H9 (cell line): ENCODE results near the gene ELMOD1. TPM values are rescaled to one million over a fixed set of nuclear protein-coding genes. Genes with fewer than 3 reads are reported as not detected.

Experiments used
- DNase-seq: peaks from one replicate; pipeline ENCODE4 v3.0.0-alpha.2; 2017
- H2AFZ ChIP-seq: one replicate; pipeline ENCODE4 v1.6.1; 2013; ENCODE audit warnings: mild to moderate bottlenecking, low read length, control low read depth, moderate library complexity
- H2AK5ac ChIP-seq: 2 replicates; pipeline ENCODE4 v1.6.1; 2013; ENCODE audit warnings: low read length, control low read depth, mixed read lengths; ENCODE audit not compliant: insufficient read length
- H2BK120ac ChIP-seq: one replicate; pipeline ENCODE4 v1.6.1; 2013; ENCODE audit warnings: low read depth, mild to moderate bottlenecking, low read length, control low read depth, inconsistent platforms; ENCODE audit not compliant: poor library complexity, severe bottlenecking
- H2BK12ac ChIP-seq: 2 replicates; pipeline ENCODE4 v1.6.1; 2013; ENCODE audit warnings: low read length, control low read depth, mixed read lengths, low read depth; ENCODE audit not compliant: insufficient read length
- H2BK15ac ChIP-seq: 2 replicates; pipeline ENCODE4 v1.6.1; 2013; ENCODE audit warnings: low read depth, low read length, control low read depth
- H2BK20ac ChIP-seq: one replicate; pipeline ENCODE4 v1.6.1; 2013; ENCODE audit warnings: low read depth, mild to moderate bottlenecking, low read length, control low read depth, inconsistent platforms; ENCODE audit not compliant: poor library complexity, severe bottlenecking
- H2BK5ac ChIP-seq: 2 replicates; pipeline ENCODE4 v1.6.1; 2013; ENCODE audit warnings: low read length, control low read depth, mixed read lengths; ENCODE audit not compliant: insufficient read length
- H3K14ac ChIP-seq: 2 replicates; pipeline ENCODE4 v1.6.1; 2013; ENCODE audit warnings: low read length, control low read depth; ENCODE audit not compliant: insufficient read depth
- H3K18ac ChIP-seq: 2 replicates; pipeline ENCODE4 v1.6.1; 2013; ENCODE audit warnings: low read depth, mild to moderate bottlenecking, mixed read lengths, low read length, control low read depth; ENCODE audit not compliant: insufficient read length
- H3K23ac ChIP-seq: 2 replicates; pipeline ENCODE4 v1.6.1; 2013; ENCODE audit warnings: low read length, control low read depth, mixed read lengths, low read depth; ENCODE audit not compliant: insufficient read length
- H3K23me2 ChIP-seq: 2 replicates; pipeline ENCODE4 v1.6.1; 2013; ENCODE audit warnings: low read depth, mild to moderate bottlenecking, mixed read lengths, low read length, control low read depth; ENCODE audit not compliant: insufficient read length, poor library complexity, severe bottlenecking
- H3K27ac ChIP-seq: 2 replicates; pipeline ENCODE4 v1.5.1; 2013; ENCODE audit warnings: low read length, control low read depth, mixed read lengths, low read depth; ENCODE audit not compliant: insufficient read length
- H3K27me3 ChIP-seq: 2 replicates; pipeline ENCODE4 v1.6.1; 2013; ENCODE audit warnings: low read length, control low read depth, inconsistent platforms; ENCODE audit not compliant: insufficient read depth
- H3K4ac ChIP-seq: 2 replicates; pipeline ENCODE4 v1.6.1; 2013; ENCODE audit warnings: low read depth, mild to moderate bottlenecking, control low read depth, inconsistent platforms, low read length, moderate library complexity
- H3K4me1 ChIP-seq: 2 replicates; pipeline ENCODE4 v1.6.1; 2013; ENCODE audit warnings: low read length, control low read depth, inconsistent platforms; ENCODE audit not compliant: insufficient read depth
- H3K4me2 ChIP-seq: 2 replicates; pipeline ENCODE4 v1.6.1; 2013; ENCODE audit warnings: low read length, control low read depth, mixed read lengths; ENCODE audit not compliant: insufficient read length, insufficient read depth
- H3K56ac ChIP-seq: 2 replicates; pipeline ENCODE4 v1.6.1; 2013; ENCODE audit warnings: low read depth, mild to moderate bottlenecking, mixed read lengths, low read length, control low read depth; ENCODE audit not compliant: insufficient read length
- H3K79me1 ChIP-seq: 2 replicates; pipeline ENCODE4 v1.6.1; 2013; ENCODE audit warnings: low read depth, mild to moderate bottlenecking, moderate library complexity, low read length, control low read depth, inconsistent platforms; ENCODE audit not compliant: insufficient read depth, poor library complexity, severe bottlenecking
- H3K79me2 ChIP-seq: 2 replicates; pipeline ENCODE4 v1.6.1; 2013; ENCODE audit warnings: low read length, control low read depth, inconsistent platforms; ENCODE audit not compliant: insufficient read depth
- H3K9ac ChIP-seq: 2 replicates; pipeline ENCODE4 v1.6.1; 2013; ENCODE audit warnings: low read length, control low read depth, mixed read lengths; ENCODE audit not compliant: insufficient read length; ENCODE audit errors: extremely low read depth
- H3K9me3 ChIP-seq: one replicate; pipeline ENCODE4 v1.6.1; 2013; ENCODE audit warnings: low read depth, low read length, inconsistent platforms; ENCODE audit not compliant: control insufficient read depth
- H3T11ph ChIP-seq: one replicate; pipeline ENCODE4 v1.6.1; 2013; ENCODE audit warnings: mild to moderate bottlenecking, low read length, control low read depth, inconsistent platforms
- H4K20me1 ChIP-seq: one replicate; pipeline ENCODE4 v1.6.1; 2013; ENCODE audit not compliant: control insufficient read depth, insufficient read length, insufficient read depth
- H4K5ac ChIP-seq: 2 replicates; pipeline ENCODE4 v1.6.1; 2013; ENCODE audit warnings: low read depth, mild to moderate bottlenecking, mixed read lengths, low read length, control low read depth; ENCODE audit not compliant: insufficient read length
- H4K8ac ChIP-seq: replicated peaks from 2 replicates; pipeline ENCODE4 v1.6.1; 2013; ENCODE audit warnings: low read length, control low read depth, mixed read lengths, low read depth; ENCODE audit not compliant: insufficient read length
- H4K91ac ChIP-seq: 2 replicates; pipeline ENCODE4 v1.6.1; 2013; ENCODE audit warnings: low read depth, mild to moderate bottlenecking, moderate library complexity, mixed read lengths, low read length, control low read depth; ENCODE audit not compliant: insufficient read length
- H3K27ac Mint-ChIP-seq, 3 experiments: 2 replicates in 2 of 3; 3 replicates in 1 of 3; pipeline ENCODE4 v1.8.0; 2020 to 2021; ENCODE audit warnings: mixed read lengths in 3 of 3, mild to moderate bottlenecking in 1 of 3, moderate library complexity in 1 of 3
- H3K27me3 Mint-ChIP-seq: 2 replicates; pipeline ENCODE4 v1.8.0; 2021; ENCODE audit warnings: low read depth, mild to moderate bottlenecking, moderate library complexity, mixed read lengths
- H3K36me3 Mint-ChIP-seq, 3 experiments: 2 replicates in 2 of 3; 3 replicates in 1 of 3; pipeline ENCODE4 v1.8.0; 2020 to 2021; ENCODE audit warnings: low read depth in 3 of 3, mixed read lengths in 3 of 3; ENCODE audit not compliant: insufficient read depth in 1 of 3
- H3K4me1 Mint-ChIP-seq, 2 experiments: 2 replicates each; pipeline ENCODE4 v1.8.0; 2020; ENCODE audit warnings: mixed read lengths in 2 of 2
- H3K4me3 Mint-ChIP-seq, 2 experiments: 2 replicates in 1 of 2; 3 replicates in 1 of 2; pipeline ENCODE4 v1.8.0; 2020 to 2021; ENCODE audit warnings: mild to moderate bottlenecking in 2 of 2, mixed read lengths in 2 of 2, moderate library complexity in 1 of 2
- H3K9me3 Mint-ChIP-seq, 2 experiments: 2 replicates in 1 of 2; 3 replicates in 1 of 2; pipeline ENCODE4 v1.8.0; 2020; ENCODE audit warnings: mild to moderate bottlenecking in 2 of 2, mixed read lengths in 2 of 2, moderate library complexity in 1 of 2
- CTCF ChIP-seq: fragments of 200-600 bp; sonication (generic); conservative IDR thresholded peaks from 3 replicates; pipeline ENCODE4 v1.8.0; 2021; ENCODE audit warnings: antibody characterized with exemption, mild to moderate bottlenecking
- WGBS: extraction: QIAGEN DNeasy Blood & Tissue Kit; methylation state at CpG from one replicate; pipeline ENCODE4 v1.1.7; 2013; ENCODE audit warnings: missing lambda C conversion rate, low lambda C conversion rate, mixed read lengths; ENCODE audit not compliant: insufficient read length; ENCODE audit errors: extremely low coverage; 5-methylcytosine and 5-hydroxymethylcytosine counted together
- total RNA-seq: library from RNA; stranded (reverse); gene quantifications from 2 replicates; pipeline ENCODE4 v1.2.1, GENCODE V29; 2021

Gene ELMOD1
- total RNA-seq, 1 experiment from 2014 or later = 0.61 TPM

DNA sequence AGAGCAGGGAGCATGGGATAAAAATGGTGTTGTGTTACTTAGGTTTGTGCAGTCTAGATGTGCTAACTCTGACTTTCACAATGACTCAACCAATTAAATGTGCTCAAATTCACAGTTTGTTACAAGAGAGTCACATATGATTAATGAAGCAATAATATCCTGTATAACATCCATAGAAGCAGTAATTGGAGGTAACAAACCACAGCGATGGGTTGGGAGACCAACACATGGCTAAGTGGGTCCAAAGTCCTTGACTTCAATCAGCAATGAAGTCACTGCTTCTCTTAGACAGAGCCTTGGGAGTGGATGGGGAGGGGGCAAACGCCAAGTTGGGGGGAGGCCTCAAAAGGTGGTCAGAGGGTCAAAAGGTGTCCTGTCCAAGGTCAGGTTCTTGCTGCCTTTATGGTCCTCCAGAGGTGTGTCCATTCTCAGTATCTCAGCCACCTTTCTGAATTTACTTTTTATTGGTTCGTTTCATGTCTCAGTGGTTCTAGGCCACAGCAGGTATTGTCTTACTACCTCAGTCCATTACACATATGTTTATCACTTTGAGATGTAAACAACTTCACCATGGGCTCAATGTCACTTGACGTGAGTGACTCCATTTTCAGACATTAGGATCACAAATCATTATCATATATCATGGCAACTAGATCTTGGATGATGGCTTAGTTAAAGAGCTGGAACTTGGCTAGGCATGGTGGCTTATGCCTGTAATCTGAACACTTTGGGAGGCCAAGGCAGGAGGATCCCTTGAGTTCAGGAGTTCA is 88.5 kb downstream of the ELMOD1 start:
- no peak overlapping the region for H2AK5ac ChIP-seq
- no peak overlapping the region for H2BK5ac ChIP-seq
- H2BK15ac ChIP-seq = no peak overlapping the region
- no peak overlapping the region for H4K91ac ChIP-seq
- H3K79me1 ChIP-seq = no peaks in the 10 kb centered on the region
- Mint-ChIP-seq H3K27ac (no peak overlapping the region), H3K9me3 (no peaks in the 10 kb centered on the region; a peak in 1 of 5 replicates), H3K27me3 (peaks cover 7% of the 10 kb centered on the region), H3K4me3 (no peak overlapping the region), H3K36me3 (no peaks in the 10 kb centered on the region), H3K4me1 (peaks cover 0 to 2% of the 10 kb centered on the region in 2 experiments; a peak in 1 of 4 replicates)
- H3K79me2 ChIP-seq = no peaks in the 10 kb centered on the region
- no peak overlapping the region for H2AFZ ChIP-seq
- no peak overlapping the region for H3K14ac ChIP-seq
- DNase-seq = no peak
- no peak overlapping the region for H4K8ac ChIP-seq
- no peak overlapping the region for H3K56ac ChIP-seq
- no peaks in the 10 kb centered on the region for H3K4me1 ChIP-seq
- no peak overlapping the region for H3K4ac ChIP-seq
- no peaks in the 10 kb centered on the region for H3K27me3 ChIP-seq
- H4K5ac ChIP-seq = no peak overlapping the region
- WGBS = no CpG with 5 or more reads among the region's 4 CpGs
- no peak overlapping the region for H3T11ph ChIP-seq
- H3K9ac ChIP-seq = no peak overlapping the region
- no peaks in the 10 kb centered on the region for H4K20me1 ChIP-seq
- H3K4me2 ChIP-seq = no peak overlapping the region
- no peaks in the 10 kb centered on the region for H3K23me2 ChIP-seq
- H3K18ac ChIP-seq = no peak overlapping the region
- no peak overlapping the region for H2BK20ac ChIP-seq
- no peak overlapping the region for H2BK120ac ChIP-seq
- no peak overlapping the region for H2BK12ac ChIP-seq
- no peak overlapping the region for H3K27ac ChIP-seq
- TF ChIP-seq CTCF = no peak
- no peak overlapping the region for H3K23ac ChIP-seq
- no peaks in the 10 kb centered on the region for H3K9me3 ChIP-seq
